GM19023 (cell line): Measurements from ENCODE around the gene INHBA.

ENCODE experiments used
- ATAC-seq: cut with Tn5 transposase; IDR thresholded peaks from one replicate; pipeline ENCODE4 v1.9.1; 2021; ENCODE audit warnings: mild to moderate bottlenecking, moderate library complexity; ENCODE audit not compliant: unreplicated experiment

INHBA gene

DNA sequence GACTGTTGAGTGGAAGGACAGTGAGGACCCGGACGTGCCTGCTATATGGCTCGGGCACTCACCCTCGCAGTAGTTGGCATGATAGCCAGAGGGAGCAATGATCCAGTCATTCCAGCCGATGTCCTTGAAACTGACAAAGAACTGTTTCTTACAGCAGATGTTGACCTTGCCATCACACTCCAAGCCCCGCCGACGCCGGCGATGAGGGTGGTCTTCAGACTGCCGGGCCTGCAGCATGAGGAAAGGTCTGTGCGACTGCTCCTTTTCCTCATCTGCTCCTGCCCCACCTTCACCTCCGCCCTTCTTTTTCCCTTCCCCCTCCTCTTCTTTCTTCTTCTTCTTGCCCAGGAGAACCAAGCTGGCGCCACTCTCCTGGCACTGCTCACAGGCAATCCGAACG is 13.1 kb downstream of the INHBA start:
- no peak for ATAC-seq

GRCh38 chr7:41688906-41689305 is 14.0 kb downstream of the INHBA start:
- no peak for ATAC-seq

DNA sequence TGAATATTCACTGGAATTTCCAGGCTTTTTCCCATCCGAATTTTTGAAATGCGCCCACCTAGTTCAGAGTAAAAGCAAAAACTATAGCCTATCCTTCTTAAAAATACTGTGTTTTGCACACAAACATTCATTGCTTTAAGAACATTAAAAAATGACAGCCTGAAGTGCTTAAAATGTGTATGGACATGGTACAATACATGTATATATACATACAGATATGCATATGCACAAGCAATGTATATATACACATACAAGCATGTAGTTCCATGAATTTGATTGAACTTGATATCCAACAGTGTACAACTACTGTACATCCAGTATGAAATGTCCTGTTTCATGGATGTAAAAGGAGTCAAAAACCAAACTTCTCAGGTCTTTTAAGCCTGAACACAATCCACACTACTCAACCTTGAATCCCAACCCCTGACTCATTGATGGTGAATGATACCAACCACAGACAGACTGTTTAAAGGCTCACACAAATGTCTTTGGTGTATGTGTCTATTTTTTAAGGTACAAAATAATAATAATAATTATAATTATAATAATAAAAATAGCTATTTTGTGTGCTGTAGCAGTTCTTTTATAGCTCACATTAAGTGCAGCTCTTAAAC is 14.8 kb downstream of the INHBA start:
- no peak for ATAC-seq

DNA sequence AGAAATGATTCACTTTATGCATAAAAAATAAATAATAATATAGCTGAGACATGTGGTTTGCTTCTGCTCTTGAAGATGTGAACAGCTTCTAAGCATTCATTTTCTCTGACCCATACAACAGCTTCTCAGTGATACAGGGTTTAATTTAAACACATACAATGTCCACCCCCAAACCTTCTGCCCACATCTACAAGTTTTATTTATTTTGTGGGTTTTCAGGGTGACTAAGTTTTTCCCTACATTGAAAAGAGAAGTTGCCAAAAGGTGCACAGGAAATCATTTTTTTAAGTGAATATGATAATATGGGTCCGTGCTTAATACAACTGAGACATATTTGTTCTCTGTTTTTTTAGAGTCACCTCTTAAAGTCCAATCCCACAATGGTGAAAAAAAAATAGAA is 17.2 kb downstream of the INHBA start:
- ATAC-seq = no peak

GRCh38 chr7:41682422-41682821 is 20.5 kb downstream of the INHBA start:
- ATAC-seq = no peak

GRCh38 chr7:41679566-41679965 is 23.3 kb downstream of the INHBA start:
- no peak for ATAC-seq

- ATAC-seq = no peak
Measured at GRCh38 chr7:41674505-41675023, 28.3 kb downstream of the INHBA start.

- no peak for ATAC-seq
Measured at GRCh38 chr7:41661596-41661995, 41.3 kb downstream of the INHBA start.

- ATAC-seq = no peak
Measured at GRCh38 chr7:41659539-41659938, 43.4 kb downstream of the INHBA start.

DNA sequence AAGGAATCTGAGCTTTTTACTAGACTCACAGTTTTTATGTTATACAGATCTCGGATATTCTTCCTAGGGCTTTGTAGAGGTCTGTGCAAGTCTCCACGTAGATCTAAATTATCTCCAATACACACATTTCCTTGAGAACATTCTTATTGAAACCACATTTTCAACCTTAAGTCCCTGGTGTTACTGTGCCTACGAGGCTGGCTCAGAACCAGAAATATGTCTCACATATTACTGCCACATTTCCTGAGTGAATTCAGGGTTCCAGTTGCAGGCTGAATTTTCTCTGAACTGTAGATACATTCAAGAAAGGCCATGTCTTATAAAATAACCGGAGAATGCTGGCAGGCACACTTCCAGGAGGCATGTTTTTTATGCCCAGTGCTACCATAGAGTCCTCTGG is 46.5 kb downstream of the INHBA start:
- no peak for ATAC-seq

- ATAC-seq = no peak
Measured at GRCh38 chr7:41655426-41655825, 47.5 kb downstream of the INHBA start.

DNA sequence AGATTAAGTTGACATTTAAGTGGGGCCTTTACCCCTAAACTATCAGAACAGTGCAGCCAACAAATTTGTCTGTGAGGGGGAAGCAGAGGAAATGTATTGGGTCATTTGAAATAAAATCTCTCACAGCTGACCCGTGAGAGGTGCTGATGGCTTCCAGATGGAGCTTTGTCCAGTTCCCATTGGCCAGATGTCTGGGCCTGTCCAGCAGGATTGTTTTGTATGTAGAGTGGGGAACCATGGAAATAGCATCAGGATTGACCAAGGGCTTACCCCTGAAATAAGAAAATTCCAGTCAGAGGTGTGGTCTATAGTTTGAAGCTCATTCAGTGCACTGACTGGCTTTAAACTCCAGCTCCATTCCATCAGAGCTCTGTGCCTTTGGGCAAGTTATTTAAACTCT is 50.6 kb downstream of the INHBA start:
- ATAC-seq = no peak

DNA sequence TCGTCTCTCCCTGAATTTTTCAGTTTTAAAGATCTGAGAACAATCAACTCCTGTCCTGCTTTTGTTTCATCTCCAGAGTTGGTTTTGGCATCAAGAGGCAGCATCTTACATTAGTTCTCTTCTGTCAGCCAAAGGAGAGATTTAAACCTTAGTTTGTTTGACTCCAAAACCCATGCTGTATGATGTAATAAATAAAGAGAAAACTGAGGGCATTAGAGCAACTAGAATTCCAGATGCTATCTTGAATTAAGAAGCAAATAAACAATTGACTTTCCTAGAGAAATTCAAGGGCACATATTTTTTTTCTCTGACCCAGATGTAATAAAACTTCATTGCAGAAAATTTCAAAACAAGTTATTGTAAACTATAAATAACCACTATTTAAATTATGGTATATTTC is 54.4 kb downstream of the INHBA start:
- ATAC-seq = no peak

DNA sequence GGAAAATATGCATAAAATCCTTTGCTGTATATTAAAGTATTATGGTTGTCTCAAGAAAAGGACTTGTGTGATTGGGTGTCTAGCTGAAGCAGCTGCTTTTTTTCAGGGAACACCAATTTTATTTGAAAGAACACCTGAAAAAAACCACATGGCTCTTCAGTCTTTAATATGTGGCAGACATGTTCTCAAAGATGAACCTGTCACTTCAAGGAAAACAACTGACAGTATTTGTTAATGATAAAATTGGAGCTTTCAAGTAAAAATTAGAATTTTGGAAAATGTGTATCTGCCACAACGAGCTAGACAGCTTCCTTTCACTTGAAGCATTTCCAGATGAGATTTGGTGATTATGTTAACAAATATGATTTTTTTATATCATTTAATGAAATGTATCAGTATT is 59.3 kb downstream of the INHBA start:
- no peak for ATAC-seq

- no peak for ATAC-seq
Measured at GRCh38 chr7:41641665-41642014, 61.2 kb downstream of the INHBA start.

DNA sequence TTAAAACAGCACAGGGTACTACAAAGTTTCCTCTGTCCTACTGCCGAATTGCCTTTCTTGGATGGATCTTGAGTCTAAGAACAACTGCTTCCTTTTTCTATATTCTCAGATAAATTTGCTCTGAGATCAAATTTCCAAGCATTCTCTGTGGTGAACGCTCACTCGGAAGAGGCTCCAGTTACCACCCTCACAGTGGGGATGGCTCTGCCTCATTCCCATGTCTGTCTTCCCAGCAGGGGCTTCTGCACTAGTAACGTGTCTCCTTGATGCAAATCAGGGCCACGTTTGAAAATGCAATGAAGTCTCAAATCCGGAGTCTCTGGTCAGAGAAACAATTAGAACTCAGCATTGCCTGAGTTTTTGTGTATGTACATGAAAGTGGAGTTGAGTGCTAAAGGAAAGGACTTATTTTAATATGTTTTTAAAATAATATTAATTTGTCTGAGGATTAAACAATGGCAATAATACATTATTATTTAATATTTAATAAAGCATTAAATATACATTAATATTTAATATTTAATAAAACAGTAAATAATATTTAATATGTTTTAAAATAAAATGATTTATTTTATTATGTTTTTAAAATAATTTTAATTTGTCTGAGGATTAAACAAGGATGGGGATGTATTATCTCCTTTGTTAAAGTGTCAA is 61.8 kb downstream of the INHBA start:
- no peak for ATAC-seq

DNA sequence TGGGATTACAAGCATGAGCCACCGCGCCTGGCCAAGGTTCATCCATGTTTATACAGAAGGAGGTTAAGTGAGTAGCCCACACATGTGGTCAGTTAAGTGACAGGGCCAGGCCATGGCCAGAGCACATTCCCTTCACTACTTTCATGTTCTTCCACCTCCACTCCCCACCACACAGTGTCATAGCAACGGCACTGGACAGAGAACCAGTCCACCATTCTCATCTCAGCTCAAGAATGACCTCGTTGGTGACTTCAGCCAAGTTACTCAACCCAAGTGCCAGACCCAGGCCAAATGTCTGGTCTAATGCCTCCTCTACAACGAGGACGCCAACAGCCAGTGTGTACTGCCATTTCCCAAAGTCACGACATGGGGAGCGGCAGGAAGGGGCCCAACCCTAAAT is 62.4 kb downstream of the INHBA start:
- no peak for ATAC-seq

DNA sequence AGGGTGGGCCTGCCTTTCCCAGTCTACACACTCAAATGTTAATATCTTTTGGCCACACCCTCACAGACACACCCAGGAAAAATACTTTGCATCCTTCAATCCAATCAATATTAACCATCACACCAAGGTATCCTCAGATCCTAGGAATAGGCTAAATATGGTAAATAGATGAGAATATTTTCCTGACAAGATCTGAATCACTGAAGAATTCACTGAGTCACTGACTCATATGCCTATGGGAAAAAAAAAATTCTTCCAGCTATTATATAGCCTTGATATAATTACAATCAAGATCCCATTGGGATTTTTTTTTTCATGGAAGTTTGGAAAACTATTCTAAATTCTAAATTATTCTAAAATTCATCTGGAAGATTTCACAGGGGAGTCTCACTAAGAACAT is 65.8 kb downstream of the INHBA start:
- ATAC-seq = no peak
